ENCODE measurements around the gene SCRT2.

Gene SCRT2

DNA sequence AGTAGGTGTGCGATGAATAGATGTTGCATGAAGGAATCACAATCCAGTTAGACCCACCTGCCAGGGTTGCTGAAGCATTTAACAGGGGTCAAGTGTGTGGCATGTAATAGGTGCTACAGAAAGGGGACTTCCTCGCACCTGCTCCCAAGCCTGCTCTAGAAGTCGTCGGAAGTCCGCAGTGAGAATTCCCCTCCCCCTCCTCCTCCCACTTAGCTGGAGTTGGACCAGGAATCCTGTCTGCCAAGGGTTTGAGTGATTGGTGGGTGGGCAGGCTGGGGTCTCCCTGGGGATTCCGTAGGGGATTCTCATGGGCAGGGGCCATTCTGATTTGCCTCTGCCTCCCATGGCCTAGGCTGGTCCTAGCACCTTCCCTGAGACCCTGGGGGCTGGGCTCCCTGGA, 10.3 kb downstream of the SCRT2 start:
- H3K27me3 ChIP-seq (ENCODE audit: insufficient read depth, low read length): no peaks in the 10 kb centered on the region
- H3K4me1 ChIP-seq (ENCODE audit: insufficient read depth, low read length, severe bottlenecking): no peaks in the 10 kb centered on the region
- H3K9me3 ChIP-seq (ENCODE audit: low read length): no peaks in the 10 kb centered on the region
- H3K79me2 ChIP-seq (ENCODE audit: insufficient read depth, low read length): no peaks in the 10 kb centered on the region
- H3K27ac ChIP-seq (ENCODE audit: low read depth, low read length, poor library complexity, severe bottlenecking): no peak overlapping the region
- no peaks in the 10 kb centered on the region for H3F3A ChIP-seq (ENCODE audit: insufficient read depth, low read length)
- H3K4me2 ChIP-seq (ENCODE audit: low read length): no peak overlapping the region
- no peaks in the 10 kb centered on the region for H3K9me2 ChIP-seq (ENCODE audit: low read depth, low read length)
- H3K4me3 ChIP-seq (ENCODE audit: low read depth, low read length, poor library complexity, severe bottlenecking): no peak overlapping the region
- no peak overlapping the region for H3K9ac ChIP-seq (ENCODE audit: low read length)
- no peaks in the 10 kb centered on the region for H4K20me1 ChIP-seq (ENCODE audit: insufficient read depth, low read length)
- H3K36me3 ChIP-seq (ENCODE audit: insufficient read depth, low read length): no peaks in the 10 kb centered on the region
- H2AFZ ChIP-seq (ENCODE audit: low read length): no peak overlapping the region
- TF ChIP-seq CTCF (IDR thresholded peaks at IDR 0.05; ENCODE audit: low read length) (no peak), EZH2 (IDR thresholded peaks at IDR 0.05; ENCODE audit: borderline replicate concordance, low read length) (no peak)

- Histone ChIP-seq H3K79me2 (ENCODE audit: insufficient read depth, low read length) (no peaks in the 10 kb centered on the region), H3K4me1 (ENCODE audit: insufficient read depth, low read length, severe bottlenecking) (no peaks in the 10 kb centered on the region)
These were observed 11.0 kb downstream of the SCRT2 start for GRCh38 chr20:664576-664975.

DNA sequence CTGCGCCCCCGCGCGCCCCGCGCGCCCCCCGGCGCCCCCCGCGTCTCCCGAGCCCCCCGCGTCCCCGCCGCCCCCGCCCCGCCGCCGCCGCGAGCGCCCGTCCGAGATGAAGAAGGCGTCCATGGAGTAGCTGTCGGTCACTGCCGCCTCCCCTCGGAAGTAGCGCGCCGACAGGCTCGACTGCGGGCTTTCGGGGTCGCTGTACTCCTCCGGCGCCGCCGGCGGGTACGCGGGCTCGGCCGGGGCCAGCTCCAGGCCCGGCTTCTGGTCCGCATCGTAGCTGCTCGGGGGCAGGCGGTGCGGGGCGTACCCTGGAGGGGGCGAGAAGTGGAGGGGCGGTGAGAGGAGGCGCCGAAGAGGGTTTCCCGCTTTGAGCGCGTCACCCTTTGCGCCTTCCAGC, 11.5 kb downstream of the SCRT2 start:
- H3K4me3 ChIP-seq (ENCODE audit: low read depth, low read length, poor library complexity, severe bottlenecking): no peak overlapping the region
- no peaks in the 10 kb centered on the region for H3K4me1 ChIP-seq (ENCODE audit: insufficient read depth, low read length, severe bottlenecking)
- H4K20me1 ChIP-seq (ENCODE audit: insufficient read depth, low read length): no peaks in the 10 kb centered on the region
- H3K79me2 ChIP-seq (ENCODE audit: insufficient read depth, low read length): no peaks in the 10 kb centered on the region
- H3K9me2 ChIP-seq (ENCODE audit: low read depth, low read length): no peaks in the 10 kb centered on the region
- no peak for TF ChIP-seq CTCF (IDR thresholded peaks at IDR 0.05; ENCODE audit: low read length)
- TF ChIP-seq EZH2 (IDR thresholded peaks at IDR 0.05; ENCODE audit: borderline replicate concordance, low read length): no peak
- no peaks in the 10 kb centered on the region for H3F3A ChIP-seq (ENCODE audit: insufficient read depth, low read length)
- no peak overlapping the region for H3K4me2 ChIP-seq (ENCODE audit: low read length)
- no peaks in the 10 kb centered on the region for H3K27me3 ChIP-seq (ENCODE audit: insufficient read depth, low read length)
- no peak overlapping the region for H3K9ac ChIP-seq (ENCODE audit: low read length)
- no peak overlapping the region for H2AFZ ChIP-seq (ENCODE audit: low read length)
- no peaks in the 10 kb centered on the region for H3K9me3 ChIP-seq (ENCODE audit: low read length)
- H3K36me3 ChIP-seq (ENCODE audit: insufficient read depth, low read length): no peaks in the 10 kb centered on the region
- H3K27ac ChIP-seq (ENCODE audit: low read depth, low read length, poor library complexity, severe bottlenecking): no peak overlapping the region

More at GRCh38 chr20:664576-664975, 11.0 kb downstream of the SCRT2 start:
- Histone ChIP-seq H3K9ac (ENCODE audit: low read length) (no peak overlapping the region), H3K4me3 (ENCODE audit: low read depth, low read length, poor library complexity, severe bottlenecking) (no peak overlapping the region), H3K9me2 (ENCODE audit: low read depth, low read length) (no peaks in the 10 kb centered on the region), H4K20me1 (ENCODE audit: insufficient read depth, low read length) (no peaks in the 10 kb centered on the region), H3K9me3 (ENCODE audit: low read length) (no peaks in the 10 kb centered on the region), H3K36me3 (ENCODE audit: insufficient read depth, low read length) (no peaks in the 10 kb centered on the region), H2AFZ (ENCODE audit: low read length) (no peak overlapping the region), H3K4me2 (ENCODE audit: low read length) (no peak overlapping the region), H3K27me3 (ENCODE audit: insufficient read depth, low read length) (no peaks in the 10 kb centered on the region), H3F3A (ENCODE audit: insufficient read depth, low read length) (no peaks in the 10 kb centered on the region), H3K27ac (ENCODE audit: low read depth, low read length, poor library complexity, severe bottlenecking) (no peak overlapping the region)
- TF ChIP-seq EZH2 (IDR thresholded peaks at IDR 0.05; ENCODE audit: borderline replicate concordance, low read length) (no peak), CTCF (IDR thresholded peaks at IDR 0.05; ENCODE audit: low read length) (no peak)

Data from OCI-LY1 (cell line).